ENCODE measurements around the gene ASB18.

Gene ASB18

DNA sequence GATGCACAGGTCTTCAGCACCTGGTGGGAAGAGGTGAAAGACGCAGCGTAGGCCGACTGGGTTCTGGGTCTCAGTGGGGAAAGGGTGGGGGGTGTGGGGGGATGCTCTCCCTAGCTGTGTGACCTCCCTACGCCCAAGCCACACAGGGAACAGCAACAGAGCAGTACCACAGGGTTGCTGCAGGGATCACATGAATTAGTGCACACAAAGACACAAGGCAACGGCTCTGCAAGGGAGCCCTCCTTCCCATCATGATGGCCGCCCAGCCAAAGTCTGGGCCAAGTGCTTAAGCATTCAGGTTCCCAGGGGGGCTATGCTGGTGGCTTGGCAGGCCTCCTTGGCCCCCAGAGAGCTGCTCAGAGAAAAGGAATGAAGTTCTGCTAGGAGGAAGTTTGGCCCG is 67.8 kb downstream of the ASB18 start:
- WGBS (ENCODE audit: insufficient coverage): 79% methylated on average over 7 of the region's 7 CpGs
- POLR2A ChIA-PET: no interaction called here

DNA sequence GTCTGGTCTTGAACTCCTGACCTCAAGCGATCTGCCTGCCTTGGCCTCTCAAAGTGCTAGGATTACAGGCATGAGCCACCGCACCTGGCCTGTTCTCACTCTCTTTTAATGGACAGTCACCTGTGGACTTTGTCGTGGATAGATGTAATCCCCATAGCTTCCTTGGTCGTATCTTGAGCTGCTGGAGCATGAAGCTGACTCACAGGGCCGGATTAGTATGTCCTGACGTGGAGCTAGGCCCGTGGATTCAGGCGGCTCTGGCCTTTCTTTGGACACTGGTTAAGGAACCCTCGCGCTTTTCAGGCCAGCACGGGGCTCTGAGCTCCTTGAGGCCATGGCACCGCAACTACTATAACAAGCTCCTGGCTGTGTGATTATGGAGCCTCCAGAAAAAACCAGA is 68.5 kb downstream of the ASB18 start:
- H3K27ac ChIP-seq (ENCODE audit: insufficient read depth in 1 of 2, low read depth in 1 of 2, low read length in 2 of 2, poor library complexity in 1 of 2, severe bottlenecking in 2 of 2): no peak overlapping the region
- DNase-seq: no peak
- H3K4me3 ChIP-seq (ENCODE audit: control insufficient read depth in 1 of 7, extremely low read depth in 1 of 7, insufficient read depth in 4 of 7, low read depth in 2 of 7, low read length in 6 of 7): no peak overlapping the region
- no peaks in the 10 kb centered on the region for H3K4me1 ChIP-seq (ENCODE audit: control extremely low read depth in 1 of 4, control insufficient read depth in 4 of 4, insufficient read depth in 4 of 4, low read length in 3 of 4)
- 93% methylated on average over 8 of the region's 12 CpGs for WGBS (ENCODE audit: insufficient coverage)
- ChIA-PET CTCF (interaction anchor here (0.6 kb wide), 1 partner anchor 18 kb away, joined by 4 read pairs; no protein-coding TSS in a partner anchor), POLR2A (no interaction called here)
- H3K27me3 ChIP-seq (replicated peaks in 2 of 5; ENCODE audit: control insufficient read depth in 4 of 5, insufficient read depth in 5 of 5, low read length in 4 of 5): peaks cover 0 to 25% (median 2%) of the 10 kb centered on the region in 5 experiments
- no peaks in the 10 kb centered on the region for H3K36me3 ChIP-seq (ENCODE audit: control insufficient read depth in 4 of 4, insufficient read depth in 4 of 4, low read length in 3 of 4)
- H3K9me3 ChIP-seq (ENCODE audit: control extremely low read depth in 1 of 5, control insufficient read depth in 4 of 5, insufficient read depth in 2 of 5, low read depth in 1 of 5, low read length in 4 of 5): peaks cover 0 to 6% (median 0%) of the 10 kb centered on the region in 5 experiments

More for the DNA sequence above, 67.8 kb downstream of the ASB18 start:
- DNase-seq: no peak
- H3K27ac ChIP-seq (ENCODE audit: insufficient read depth in 1 of 2, low read depth in 1 of 2, low read length in 2 of 2, poor library complexity in 1 of 2, severe bottlenecking in 2 of 2): no peak overlapping the region
- H3K27me3 ChIP-seq (replicated peaks in 2 of 5; ENCODE audit: control insufficient read depth in 4 of 5, insufficient read depth in 5 of 5, low read length in 4 of 5): peaks cover 0 to 19% (median 2%) of the 10 kb centered on the region in 5 experiments
- CTCF ChIA-PET: interaction anchor here (0.6 kb wide), 1 partner anchor 18 kb away, joined by 4 read pairs; no protein-coding TSS in a partner anchor
- no peaks in the 10 kb centered on the region for H3K4me1 ChIP-seq (ENCODE audit: control extremely low read depth in 1 of 4, control insufficient read depth in 4 of 4, insufficient read depth in 4 of 4, low read length in 3 of 4)
- peaks cover 0 to 6% (median 0%) of the 10 kb centered on the region in 5 experiments for H3K9me3 ChIP-seq (ENCODE audit: control extremely low read depth in 1 of 5, control insufficient read depth in 4 of 5, insufficient read depth in 2 of 5, low read depth in 1 of 5, low read length in 4 of 5)
- no peaks in the 10 kb centered on the region for H3K36me3 ChIP-seq (ENCODE audit: control insufficient read depth in 4 of 4, insufficient read depth in 4 of 4, low read length in 3 of 4)
- H3K4me3 ChIP-seq (ENCODE audit: control insufficient read depth in 1 of 7, extremely low read depth in 1 of 7, insufficient read depth in 4 of 7, low read depth in 2 of 7, low read length in 6 of 7): no peak overlapping the region

DNA sequence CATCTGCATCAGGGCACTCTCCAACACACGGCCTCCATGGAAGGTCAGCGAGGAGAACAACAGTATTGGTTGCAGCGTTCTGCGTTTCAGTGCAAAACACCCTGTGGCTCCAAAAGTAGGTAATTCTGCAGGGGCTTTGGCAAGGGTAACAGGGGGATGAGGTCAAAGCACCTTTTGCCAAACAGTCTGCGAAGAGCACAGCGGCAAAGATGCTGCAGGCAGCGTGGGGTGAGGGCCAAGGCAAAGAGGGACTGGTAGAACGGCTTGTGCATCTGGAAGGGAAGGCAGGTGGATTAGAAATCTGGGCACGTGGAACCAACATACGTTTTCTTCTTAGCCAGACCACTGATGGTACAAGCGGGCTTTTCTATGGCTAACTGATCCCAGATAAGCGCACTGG is 69.4 kb downstream of the ASB18 start:
- Histone ChIP-seq H3K27me3 (replicated peaks in 2 of 5; ENCODE audit: control insufficient read depth in 4 of 5, insufficient read depth in 5 of 5, low read length in 4 of 5) (peaks cover 0 to 27% (median 2%) of the 10 kb centered on the region in 5 experiments), H3K9me3 (ENCODE audit: control extremely low read depth in 1 of 5, control insufficient read depth in 4 of 5, insufficient read depth in 2 of 5, low read depth in 1 of 5, low read length in 4 of 5) (peaks cover 0 to 6% (median 0%) of the 10 kb centered on the region in 5 experiments), H3K4me1 (ENCODE audit: control extremely low read depth in 1 of 4, control insufficient read depth in 4 of 4, insufficient read depth in 4 of 4, low read length in 3 of 4) (no peaks in the 10 kb centered on the region), H3K27ac (ENCODE audit: insufficient read depth in 1 of 2, low read depth in 1 of 2, low read length in 2 of 2, poor library complexity in 1 of 2, severe bottlenecking in 2 of 2) (no peak overlapping the region), H3K36me3 (ENCODE audit: control insufficient read depth in 4 of 4, insufficient read depth in 4 of 4, low read length in 3 of 4) (no peaks in the 10 kb centered on the region), H3K4me3 (ENCODE audit: control insufficient read depth in 1 of 7, extremely low read depth in 1 of 7, insufficient read depth in 4 of 7, low read depth in 2 of 7, low read length in 6 of 7) (no peak overlapping the region)
- ChIA-PET POLR2A (no interaction called here), CTCF (no interaction called here)
- DNase-seq: no peak
- 94% methylated on average over 12 of the region's 12 CpGs for WGBS (ENCODE audit: insufficient coverage)

DNA sequence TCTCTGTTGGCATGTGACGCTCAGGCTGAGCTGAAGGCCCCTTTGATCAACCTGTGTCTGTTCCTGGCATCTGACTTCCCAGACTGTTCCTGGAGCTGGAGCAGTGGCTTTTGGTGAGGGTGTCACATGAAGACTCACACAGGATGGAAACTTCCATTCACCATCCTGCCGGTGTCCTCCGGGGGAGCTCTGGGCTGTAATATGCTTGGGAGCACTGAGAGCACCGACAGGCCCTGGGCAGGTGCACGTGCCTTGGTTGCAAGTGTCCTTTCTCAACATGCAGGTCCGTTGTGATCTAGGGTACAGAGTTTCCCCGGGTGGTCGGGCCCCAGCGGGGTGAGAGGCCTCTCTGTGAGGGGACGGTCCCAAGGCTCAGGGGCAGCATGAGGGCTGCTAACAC is 71.2 kb downstream of the ASB18 start:
- H3K27me3 ChIP-seq (replicated peaks in 2 of 5; ENCODE audit: control insufficient read depth in 4 of 5, insufficient read depth in 5 of 5, low read length in 4 of 5): peaks cover 0 to 22% (median 2%) of the 10 kb centered on the region in 5 experiments
- H3K4me1 ChIP-seq (ENCODE audit: control extremely low read depth in 1 of 4, control insufficient read depth in 4 of 4, insufficient read depth in 4 of 4, low read length in 3 of 4): no peaks in the 10 kb centered on the region
- H3K4me3 ChIP-seq (ENCODE audit: control insufficient read depth in 1 of 7, extremely low read depth in 1 of 7, insufficient read depth in 4 of 7, low read depth in 2 of 7, low read length in 6 of 7): no peak overlapping the region
- no peak overlapping the region for H3K27ac ChIP-seq (ENCODE audit: insufficient read depth in 1 of 2, low read depth in 1 of 2, low read length in 2 of 2, poor library complexity in 1 of 2, severe bottlenecking in 2 of 2)
- CTCF ChIA-PET: no interaction called here
- no peak for DNase-seq
- H3K36me3 ChIP-seq (ENCODE audit: control insufficient read depth in 4 of 4, insufficient read depth in 4 of 4, low read length in 3 of 4): no peaks in the 10 kb centered on the region
- WGBS (ENCODE audit: insufficient coverage): 90% methylated on average over 9 of the region's 10 CpGs
- H3K9me3 ChIP-seq (ENCODE audit: control extremely low read depth in 1 of 5, control insufficient read depth in 4 of 5, insufficient read depth in 2 of 5, low read depth in 1 of 5, low read length in 4 of 5): peaks cover 0 to 2% (median 0%) of the 10 kb centered on the region in 5 experiments
- POLR2A ChIA-PET: no interaction called here

DNA sequence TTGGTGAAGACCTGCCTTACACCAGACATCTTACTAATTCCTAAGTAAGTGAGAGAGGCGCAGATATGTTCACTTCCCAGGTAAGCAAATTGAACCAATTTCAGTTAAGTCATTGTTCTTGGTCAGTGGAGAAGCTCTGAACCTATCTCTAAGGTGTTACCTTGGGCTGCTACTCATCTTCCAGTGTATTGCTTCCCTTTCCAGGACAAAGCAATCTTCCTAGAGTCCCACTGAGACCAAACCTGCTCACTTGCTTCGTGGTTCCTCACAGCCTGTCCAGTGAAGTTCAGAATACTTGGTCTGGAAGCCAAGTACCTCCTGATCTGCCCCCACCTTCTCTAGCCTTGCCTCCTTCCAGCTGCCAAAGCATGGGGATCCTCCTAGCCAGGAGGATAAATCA is 73.5 kb downstream of the ASB18 start:
- Histone ChIP-seq H3K27me3 (replicated peaks in 2 of 5; ENCODE audit: control insufficient read depth in 4 of 5, insufficient read depth in 5 of 5, low read length in 4 of 5) (peaks cover 0 to 24% (median 2%) of the 10 kb centered on the region in 5 experiments), H3K4me1 (ENCODE audit: control extremely low read depth in 1 of 4, control insufficient read depth in 4 of 4, insufficient read depth in 4 of 4, low read length in 3 of 4) (no peaks in the 10 kb centered on the region), H3K36me3 (ENCODE audit: control insufficient read depth in 4 of 4, insufficient read depth in 4 of 4, low read length in 3 of 4) (no peaks in the 10 kb centered on the region), H3K4me3 (ENCODE audit: control insufficient read depth in 1 of 7, extremely low read depth in 1 of 7, insufficient read depth in 4 of 7, low read depth in 2 of 7, low read length in 6 of 7) (no peak overlapping the region), H3K9me3 (ENCODE audit: control extremely low read depth in 1 of 5, control insufficient read depth in 4 of 5, insufficient read depth in 2 of 5, low read depth in 1 of 5, low read length in 4 of 5) (peaks cover 0 to 2% (median 0%) of the 10 kb centered on the region in 5 experiments), H3K27ac (ENCODE audit: insufficient read depth in 1 of 2, low read depth in 1 of 2, low read length in 2 of 2, poor library complexity in 1 of 2, severe bottlenecking in 2 of 2) (no peak overlapping the region)
- ChIA-PET POLR2A (no interaction called here), CTCF (interaction anchor here (1.0 kb wide), 1 partner anchor 9 kb away, joined by 3 read pairs; no protein-coding TSS in a partner anchor)
- no peak for DNase-seq
- WGBS (ENCODE audit: insufficient coverage): 100% methylated on average over 2 of the region's 2 CpGs

DNA sequence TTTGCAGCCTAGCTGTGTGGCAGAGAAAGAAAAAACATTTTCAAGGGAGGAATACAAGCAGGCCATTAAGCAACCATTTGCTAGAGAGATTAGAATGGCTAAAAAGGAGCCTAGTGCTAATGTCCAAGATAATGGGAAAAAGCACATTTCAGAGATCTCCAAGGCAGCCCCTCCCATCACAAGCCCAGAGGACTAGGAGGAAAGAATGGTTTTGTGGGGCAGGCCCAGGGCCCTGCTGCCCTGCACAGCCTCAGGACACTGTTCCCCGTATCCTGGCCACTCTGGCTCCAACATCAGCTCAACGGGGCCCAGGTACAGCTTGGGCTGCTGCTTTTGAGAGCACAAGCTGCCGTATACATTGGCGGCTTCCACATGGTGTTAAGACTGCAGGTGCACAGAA is 79.5 kb downstream of the ASB18 start:
- CTCF ChIA-PET: no interaction called here
- Histone ChIP-seq H3K4me3 (ENCODE audit: control insufficient read depth in 1 of 7, extremely low read depth in 1 of 7, insufficient read depth in 4 of 7, low read depth in 2 of 7, low read length in 6 of 7) (no peak overlapping the region), H3K9me3 (ENCODE audit: control extremely low read depth in 1 of 5, control insufficient read depth in 4 of 5, insufficient read depth in 2 of 5, low read depth in 1 of 5, low read length in 4 of 5) (peaks cover 0 to 9% (median 0%) of the 10 kb centered on the region in 5 experiments), H3K4me1 (ENCODE audit: control extremely low read depth in 1 of 4, control insufficient read depth in 4 of 4, insufficient read depth in 4 of 4, low read length in 3 of 4) (no peaks in the 10 kb centered on the region), H3K27ac (ENCODE audit: insufficient read depth in 1 of 2, low read depth in 1 of 2, low read length in 2 of 2, poor library complexity in 1 of 2, severe bottlenecking in 2 of 2) (no peak overlapping the region), H3K36me3 (ENCODE audit: control insufficient read depth in 4 of 4, insufficient read depth in 4 of 4, low read length in 3 of 4) (no peaks in the 10 kb centered on the region), H3K27me3 (replicated peaks in 2 of 5; ENCODE audit: control insufficient read depth in 4 of 5, insufficient read depth in 5 of 5, low read length in 4 of 5) (peaks cover 9 to 51% (median 12%) of the 10 kb centered on the region in 5 experiments)
- 95% methylated on average over 4 of the region's 4 CpGs for WGBS (ENCODE audit: insufficient coverage)
- POLR2A ChIA-PET: no interaction called here
- DNase-seq: no peak

DNA sequence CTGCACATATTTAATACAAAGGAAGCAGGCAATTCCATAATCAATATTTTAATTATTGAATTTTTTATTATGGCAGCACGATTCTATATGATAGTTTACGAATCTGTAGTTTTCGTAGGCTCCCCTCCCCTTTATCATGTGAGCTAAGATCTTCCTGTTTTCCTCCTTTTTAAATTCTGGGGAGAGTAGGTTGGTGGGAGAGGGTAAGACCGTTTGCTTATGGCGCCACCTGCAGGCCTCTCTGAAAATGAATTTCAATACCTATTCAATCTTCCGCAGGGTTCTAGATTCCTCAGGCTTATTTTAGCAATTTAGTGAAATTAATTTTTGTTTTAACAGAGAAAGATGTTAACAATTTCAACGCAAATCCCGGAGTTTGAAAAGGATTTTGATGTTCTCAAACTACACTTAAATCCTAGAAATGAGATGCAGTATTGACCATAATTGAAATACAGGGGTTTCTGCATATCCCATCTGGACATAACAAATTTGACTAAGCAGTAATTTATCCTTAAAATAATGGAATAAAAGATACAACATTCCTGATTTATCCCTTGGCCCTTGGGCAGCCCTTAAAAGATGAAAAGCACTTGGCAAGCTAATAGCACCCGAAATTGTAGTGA is 83.3 kb downstream of the ASB18 start:
- POLR2A ChIA-PET: no interaction called here
- 100% methylated on average over 1 of the region's 9 CpGs for WGBS (ENCODE audit: insufficient coverage)
- peaks cover 10 to 76% (median 26%) of the 10 kb centered on the region in 5 experiments for H3K27me3 ChIP-seq (replicated peaks in 2 of 5; ENCODE audit: control insufficient read depth in 4 of 5, insufficient read depth in 5 of 5, low read length in 4 of 5)
- DNase-seq: peak; percentile 54 to 71 (median 54)
- no peak overlapping the region for H3K4me3 ChIP-seq (ENCODE audit: control insufficient read depth in 1 of 7, extremely low read depth in 1 of 7, insufficient read depth in 4 of 7, low read depth in 2 of 7, low read length in 6 of 7)
- H3K36me3 ChIP-seq (ENCODE audit: control insufficient read depth in 4 of 4, insufficient read depth in 4 of 4, low read length in 3 of 4): no peaks in the 10 kb centered on the region
- H3K4me1 ChIP-seq (ENCODE audit: control extremely low read depth in 1 of 4, control insufficient read depth in 4 of 4, insufficient read depth in 4 of 4, low read length in 3 of 4): peaks cover 0 to 9% (median 5%) of the 10 kb centered on the region in 4 experiments
- H3K9me3 ChIP-seq (ENCODE audit: control extremely low read depth in 1 of 5, control insufficient read depth in 4 of 5, insufficient read depth in 2 of 5, low read depth in 1 of 5, low read length in 4 of 5): peaks cover 0 to 9% (median 0%) of the 10 kb centered on the region in 5 experiments
- H3K27ac ChIP-seq (ENCODE audit: insufficient read depth in 1 of 2, low read depth in 1 of 2, low read length in 2 of 2, poor library complexity in 1 of 2, severe bottlenecking in 2 of 2): no peak overlapping the region
- CTCF ChIA-PET: interaction anchor here (0.7 to 2.9 kb wide), 7 partner anchors 10 to 891 kb away, joined by 3 to 18 read pairs (median 3); no protein-coding TSS in a partner anchor
